Activated naive CD4-positive, alpha-beta T cell treated with anti-CD3 and anti-CD28 coated beads, Interleukin-2, amount 50 U/mL, for 24 hours (primary cell): ENCODE results near the gene USP40.

Experiments used
- H3K27ac Mint-ChIP-seq: one replicate; pipeline ENCODE4 v1.8.0; 2021; ENCODE audit warnings: mild to moderate bottlenecking, mixed read lengths
- H3K27me3 Mint-ChIP-seq: one replicate; pipeline ENCODE4 v1.8.0; 2021; ENCODE audit warnings: mixed read lengths
- H3K36me3 Mint-ChIP-seq: one replicate; pipeline ENCODE4 v1.8.0; 2021; ENCODE audit warnings: mixed read lengths
- H3K4me1 Mint-ChIP-seq: one replicate; pipeline ENCODE4 v1.8.0; 2021; ENCODE audit warnings: mixed read lengths
- H3K4me3 Mint-ChIP-seq: one replicate; pipeline ENCODE4 v1.8.0; 2021; ENCODE audit warnings: mild to moderate bottlenecking, mixed read lengths
- H3K9me3 Mint-ChIP-seq: one replicate; pipeline ENCODE4 v1.8.0; 2021; ENCODE audit warnings: mixed read lengths

Gene USP40

DNA sequence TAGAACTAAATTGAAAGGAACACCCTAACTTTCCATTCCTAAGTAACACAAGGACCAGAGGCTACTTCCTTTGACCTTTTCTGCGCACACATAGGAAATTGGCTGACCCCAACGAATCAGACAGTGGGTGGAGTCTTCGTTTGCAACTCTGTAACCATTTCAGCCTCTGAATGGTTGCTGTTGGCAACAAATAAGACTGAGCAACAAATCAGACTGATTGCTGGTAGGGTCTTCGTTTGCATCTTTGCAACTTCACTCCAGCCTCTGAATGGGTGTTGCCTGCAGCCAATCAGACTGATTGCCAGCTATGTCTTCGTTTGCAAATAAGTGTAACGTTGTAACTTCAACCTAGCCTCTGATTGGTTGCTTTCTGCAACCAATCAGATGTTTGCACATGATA is 34.6 kb downstream of the USP40 start:
- H3K36me3 Mint-ChIP-seq = peaks cover 25% of the 10 kb centered on the region
- no peak overlapping the region for H3K27ac Mint-ChIP-seq

DNA sequence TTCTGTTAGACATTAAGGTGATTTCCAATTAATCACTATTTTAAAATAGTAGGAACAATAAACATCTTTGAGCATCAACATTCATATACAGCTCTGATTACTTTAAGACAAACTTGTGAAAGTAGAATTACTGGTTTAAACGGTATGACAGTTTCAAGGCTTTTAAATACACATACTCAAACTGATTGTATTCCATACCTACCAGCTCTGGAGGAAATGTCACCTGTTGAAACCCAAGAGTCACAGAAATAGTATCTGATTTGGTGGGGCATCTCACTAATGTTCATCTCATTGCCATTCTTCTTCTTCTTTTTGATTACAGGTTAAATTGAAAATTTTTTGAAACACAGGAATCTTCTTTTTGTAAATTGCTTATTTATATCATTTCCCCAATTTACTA is 36.2 kb downstream of the USP40 start:
- H3K9me3 Mint-ChIP-seq = no peaks in the 10 kb centered on the region
- H3K27me3 Mint-ChIP-seq = no peaks in the 10 kb centered on the region
- H3K4me3 Mint-ChIP-seq = no peak overlapping the region
- no peak overlapping the region for H3K27ac Mint-ChIP-seq
- no peaks in the 10 kb centered on the region for H3K4me1 Mint-ChIP-seq
- peaks cover 26% of the 10 kb centered on the region for H3K36me3 Mint-ChIP-seq

More for the DNA sequence above, 34.6 kb downstream of the USP40 start:
- Mint-ChIP-seq H3K27me3 (no peaks in the 10 kb centered on the region), H3K9me3 (no peaks in the 10 kb centered on the region), H3K4me1 (no peaks in the 10 kb centered on the region), H3K4me3 (no peak overlapping the region)

DNA sequence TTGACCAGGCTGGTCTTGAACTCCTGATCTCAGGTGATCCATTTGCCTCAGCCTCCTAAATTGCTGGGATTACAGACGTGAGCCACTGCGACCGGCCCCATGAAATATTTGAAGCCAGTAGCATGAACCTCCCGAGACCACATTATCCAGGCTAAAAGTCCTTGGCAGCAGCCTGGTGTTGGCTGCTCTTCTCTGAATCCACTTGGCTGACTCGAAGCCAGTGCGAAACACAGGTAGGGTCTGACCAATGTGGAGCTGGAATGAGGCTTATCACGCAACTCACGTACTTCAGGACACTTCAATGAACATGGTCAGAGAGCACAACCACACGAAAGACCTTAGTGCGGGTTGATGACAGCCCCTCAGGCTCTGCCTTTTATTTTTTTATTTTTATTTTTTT is 38.4 kb downstream of the USP40 start:
- no peak overlapping the region for H3K4me3 Mint-ChIP-seq
- no peak overlapping the region for H3K27ac Mint-ChIP-seq
- no peaks in the 10 kb centered on the region for H3K9me3 Mint-ChIP-seq
- no peaks in the 10 kb centered on the region for H3K27me3 Mint-ChIP-seq
- no peaks in the 10 kb centered on the region for H3K4me1 Mint-ChIP-seq
- H3K36me3 Mint-ChIP-seq = peaks cover 22% of the 10 kb centered on the region

DNA sequence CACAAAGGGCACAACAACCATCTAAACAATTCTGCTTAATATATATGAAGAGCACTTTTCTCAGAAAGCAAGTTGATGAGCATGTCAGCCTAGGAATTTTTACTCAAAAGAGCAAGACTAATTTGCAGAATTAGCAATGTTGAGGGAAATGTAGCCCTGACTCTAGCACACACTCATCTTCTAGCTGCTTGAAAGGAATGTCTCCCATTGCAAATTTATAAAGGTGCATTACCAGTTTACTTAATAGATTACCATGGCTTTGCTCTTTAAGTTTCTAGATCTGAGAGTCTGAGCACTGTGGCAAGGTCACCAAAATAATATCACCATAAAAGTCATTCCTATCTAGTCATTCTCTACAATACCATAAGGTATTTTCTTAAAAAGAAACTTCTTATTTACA is 40.8 kb downstream of the USP40 start:
- Mint-ChIP-seq H3K27me3 (no peaks in the 10 kb centered on the region), H3K4me1 (no peaks in the 10 kb centered on the region), H3K36me3 (peaks cover 12% of the 10 kb centered on the region), H3K9me3 (no peaks in the 10 kb centered on the region), H3K4me3 (no peak overlapping the region), H3K27ac (no peak overlapping the region)

DNA sequence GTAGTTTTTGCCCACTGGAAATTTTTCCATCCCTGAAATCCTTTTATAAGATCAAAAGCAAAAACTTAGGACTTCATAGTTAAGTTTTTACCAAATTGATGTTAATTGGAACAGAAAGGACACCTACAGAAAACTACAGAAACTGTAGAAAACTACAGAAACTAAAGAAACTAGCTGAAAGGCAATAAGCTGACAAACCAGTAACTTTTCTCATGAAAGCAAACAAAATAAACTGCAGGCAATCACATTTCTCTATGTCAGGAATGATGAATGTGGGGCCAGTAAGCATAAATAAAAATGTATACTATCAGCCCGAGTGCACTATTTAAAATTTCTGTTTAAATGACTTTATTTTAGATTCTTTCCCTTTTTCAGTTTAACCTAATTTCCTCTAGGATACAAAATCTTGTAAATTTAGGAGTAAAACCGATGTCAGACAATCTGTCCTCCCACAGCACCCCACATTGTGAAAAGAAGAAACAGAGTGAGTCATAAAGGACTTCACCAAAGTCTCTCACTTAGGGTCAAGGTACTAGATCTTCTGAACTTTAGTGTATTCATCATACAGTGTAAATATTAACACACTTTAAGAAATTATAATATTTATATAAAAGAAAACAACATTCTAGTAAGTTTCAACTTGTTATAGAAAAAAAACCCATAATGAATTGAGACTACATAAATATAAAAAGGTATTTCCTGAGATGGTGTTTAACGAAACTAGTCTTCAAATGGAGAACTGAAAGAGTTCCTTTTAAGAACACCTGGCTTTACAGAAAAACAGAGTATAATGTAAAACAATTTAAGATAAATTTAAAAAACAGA is 46.6 kb downstream of the USP40 start:
- no peaks in the 10 kb centered on the region for H3K27me3 Mint-ChIP-seq
- no peak overlapping the region for H3K4me3 Mint-ChIP-seq
- no peaks in the 10 kb centered on the region for H3K4me1 Mint-ChIP-seq
- H3K36me3 Mint-ChIP-seq = peaks cover 5% of the 10 kb centered on the region
- no peaks in the 10 kb centered on the region for H3K9me3 Mint-ChIP-seq
- H3K27ac Mint-ChIP-seq = no peak overlapping the region

DNA sequence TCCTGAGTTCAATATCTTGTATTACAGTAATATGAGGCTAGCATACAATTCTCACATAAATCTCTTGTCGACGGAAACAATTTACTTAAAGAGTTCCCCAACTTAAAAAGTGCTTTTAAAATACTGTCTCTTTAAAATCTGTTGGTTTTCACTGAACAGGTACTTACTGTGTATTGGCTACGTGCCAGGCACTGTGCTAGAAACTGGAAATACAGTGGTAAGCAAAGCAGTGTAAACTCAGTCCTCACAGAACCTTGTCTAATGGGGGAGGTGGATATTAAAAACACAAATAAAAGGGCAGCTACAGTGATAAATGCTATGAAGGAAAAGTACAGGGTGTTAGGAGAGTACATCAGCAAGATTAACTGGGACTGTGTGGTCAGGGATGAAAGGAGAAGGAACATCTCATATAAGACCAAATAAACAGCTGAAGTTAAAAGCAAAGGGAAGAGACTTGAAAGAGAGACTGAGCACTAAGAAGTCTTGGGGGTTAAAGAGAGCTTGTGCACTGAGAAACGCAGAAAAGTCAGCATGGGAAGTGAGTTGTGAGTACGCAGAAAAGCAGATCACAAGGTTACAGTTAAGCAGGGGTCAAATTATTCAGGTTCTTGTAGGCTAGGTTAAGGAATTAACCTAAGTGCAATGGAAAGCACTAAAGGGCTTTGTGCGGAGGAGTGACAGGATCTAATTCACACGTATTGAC is 52.5 kb downstream of the USP40 start:
- Mint-ChIP-seq H3K9me3 (no peaks in the 10 kb centered on the region), H3K27me3 (no peaks in the 10 kb centered on the region), H3K4me3 (no peak overlapping the region), H3K36me3 (peaks cover 20% of the 10 kb centered on the region), H3K4me1 (no peaks in the 10 kb centered on the region), H3K27ac (no peak overlapping the region)

DNA sequence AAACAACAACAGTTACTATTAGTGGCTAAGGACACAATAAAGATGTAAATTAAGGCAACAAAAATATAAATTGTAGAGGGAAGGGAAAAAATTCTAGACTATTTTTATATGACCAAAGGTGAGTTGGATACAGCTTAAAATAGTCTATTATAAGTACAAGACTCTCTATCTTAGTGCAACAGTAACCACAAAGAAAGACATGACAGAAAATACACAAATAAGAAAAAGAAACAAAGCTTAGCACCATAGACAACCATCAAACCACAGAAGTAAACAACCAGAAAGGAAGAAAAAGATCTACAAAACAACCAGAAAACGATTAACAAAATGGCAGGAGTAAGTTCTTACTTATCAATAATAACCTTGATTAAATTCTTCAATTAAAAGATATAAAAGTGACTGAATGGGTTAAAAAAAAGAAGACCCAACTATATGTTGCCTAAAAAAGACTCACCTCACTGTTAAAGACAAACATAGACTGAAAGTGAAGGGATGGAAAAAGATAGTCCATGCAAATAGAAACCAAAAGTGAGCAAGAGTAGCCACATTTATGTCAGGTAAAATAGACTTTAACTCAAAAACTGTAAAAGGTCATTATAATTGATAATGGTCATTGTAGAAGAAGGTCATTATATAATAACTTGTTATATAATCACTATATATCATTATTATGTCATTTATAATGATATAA is 62.5 kb downstream of the USP40 start:
- peaks cover 54% of the 10 kb centered on the region for H3K36me3 Mint-ChIP-seq
- H3K27me3 Mint-ChIP-seq = no peaks in the 10 kb centered on the region
- H3K4me1 Mint-ChIP-seq = no peaks in the 10 kb centered on the region
- H3K4me3 Mint-ChIP-seq = no peak overlapping the region
- H3K27ac Mint-ChIP-seq = no peak overlapping the region
- H3K9me3 Mint-ChIP-seq = peaks cover 38% of the 10 kb centered on the region

DNA sequence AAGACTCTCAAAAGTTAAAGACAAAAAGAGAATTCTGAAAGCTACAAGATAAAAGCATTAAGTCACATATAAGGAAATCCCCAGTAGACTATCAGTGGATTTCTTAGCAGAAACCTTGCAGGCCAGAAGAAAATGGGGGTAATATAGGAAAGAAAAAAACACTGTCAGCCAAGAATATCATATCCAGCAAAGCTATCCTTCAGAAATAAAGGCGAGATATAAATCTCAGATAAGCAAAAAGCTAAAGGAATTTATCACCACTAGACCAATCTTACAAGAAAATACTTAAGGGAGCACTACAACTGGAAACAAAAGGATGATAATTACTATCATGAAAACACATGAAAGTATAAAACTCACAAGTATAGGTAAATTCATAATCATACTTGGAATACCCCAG is 63.1 kb downstream of the USP40 start:
- H3K4me3 Mint-ChIP-seq = no peak overlapping the region
- no peaks in the 10 kb centered on the region for H3K4me1 Mint-ChIP-seq
- H3K36me3 Mint-ChIP-seq = peaks cover 54% of the 10 kb centered on the region
- H3K27ac Mint-ChIP-seq = no peak overlapping the region
- H3K27me3 Mint-ChIP-seq = no peaks in the 10 kb centered on the region
- H3K9me3 Mint-ChIP-seq = peaks cover 38% of the 10 kb centered on the region

DNA sequence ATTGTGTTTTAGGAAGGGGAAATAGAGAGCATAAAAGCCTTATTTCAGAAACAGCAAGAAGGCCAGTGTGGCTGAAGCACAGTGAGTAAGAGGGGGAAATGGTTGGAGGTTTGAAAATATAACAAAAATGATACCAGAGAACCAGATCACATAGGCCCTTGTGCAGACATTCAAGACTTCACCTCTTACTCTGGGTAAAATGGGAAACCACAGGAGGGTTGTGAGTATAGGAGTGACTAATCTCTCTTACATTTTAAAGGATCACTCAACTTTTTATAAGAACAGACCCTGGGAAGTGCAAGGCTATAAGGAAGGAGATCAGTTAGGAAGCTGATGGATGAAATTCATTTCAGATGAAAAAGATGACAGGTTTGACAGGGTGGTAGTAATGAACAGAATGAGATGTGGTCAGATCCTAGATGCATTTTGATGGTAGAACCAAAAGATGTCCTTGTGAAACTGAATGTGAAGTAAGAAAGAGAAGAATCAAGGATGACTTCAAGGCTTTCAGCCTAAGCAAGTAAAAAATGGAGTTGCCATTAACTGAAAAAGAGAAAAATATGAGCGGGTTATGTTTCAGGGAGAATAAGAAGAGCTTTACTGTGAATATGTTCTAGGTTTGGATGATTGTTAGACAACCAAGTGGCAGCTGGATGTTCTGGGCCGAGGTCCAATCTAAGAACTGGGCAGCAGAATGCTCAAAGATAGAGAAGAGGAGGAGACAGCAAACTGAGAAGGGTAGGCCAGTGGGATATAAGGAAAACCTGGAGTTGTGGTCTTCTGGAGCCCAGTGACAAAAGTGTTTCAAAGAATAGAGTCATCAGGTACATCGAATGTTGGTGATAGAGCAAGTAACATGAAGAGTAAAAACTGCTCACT is 65.1 kb downstream of the USP40 start:
- Mint-ChIP-seq H3K4me3 (no peak overlapping the region), H3K27ac (peak overlapping the region; percentile 23), H3K9me3 (peaks cover 38% of the 10 kb centered on the region), H3K27me3 (no peaks in the 10 kb centered on the region), H3K4me1 (no peaks in the 10 kb centered on the region), H3K36me3 (peaks cover 55% of the 10 kb centered on the region)

DNA sequence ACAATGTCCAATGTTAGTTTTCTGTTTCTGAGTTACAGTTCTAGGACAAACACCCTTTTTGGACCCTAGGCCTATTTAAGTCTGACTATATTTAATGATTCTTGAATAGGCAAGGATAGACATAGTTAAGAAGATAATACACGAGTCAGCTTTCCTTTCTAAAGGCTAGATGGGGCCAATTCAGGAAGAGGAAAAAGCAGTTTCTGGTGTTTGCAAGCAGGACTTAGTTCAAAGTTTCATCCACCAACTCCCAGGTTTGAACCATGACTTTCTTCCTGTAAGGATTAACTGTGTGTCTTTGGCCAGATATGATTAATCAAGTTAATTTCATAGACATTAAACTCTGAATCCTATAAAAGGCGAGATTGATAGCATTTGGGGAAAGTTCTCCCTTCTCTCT is 66.7 kb downstream of the USP40 start:
- Mint-ChIP-seq H3K4me1 (no peaks in the 10 kb centered on the region), H3K36me3 (peaks cover 41% of the 10 kb centered on the region), H3K27me3 (no peaks in the 10 kb centered on the region), H3K27ac (no peak overlapping the region), H3K9me3 (peaks cover 34% of the 10 kb centered on the region), H3K4me3 (no peak overlapping the region)

DNA sequence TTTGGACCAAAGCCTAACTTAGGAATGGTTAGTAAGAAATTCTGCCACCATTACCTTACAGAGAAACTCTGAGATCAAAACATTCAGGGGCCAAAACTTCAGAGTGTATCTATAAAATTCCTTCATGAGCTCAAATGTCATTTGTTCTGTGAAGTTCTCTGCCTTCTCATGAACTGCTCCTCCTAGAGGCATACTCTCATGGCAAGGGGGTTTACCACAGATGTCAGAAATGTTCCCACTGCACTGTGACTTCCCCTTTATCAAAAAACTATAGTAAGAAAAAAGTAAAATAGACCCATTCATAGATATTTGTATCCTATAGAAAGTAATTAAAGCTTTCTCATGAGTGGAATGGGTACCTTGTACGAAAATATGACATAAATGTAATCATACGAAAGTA is 68.5 kb downstream of the USP40 start:
- H3K27ac Mint-ChIP-seq = no peak overlapping the region
- H3K36me3 Mint-ChIP-seq = peaks cover 26% of the 10 kb centered on the region
- no peaks in the 10 kb centered on the region for H3K27me3 Mint-ChIP-seq
- no peaks in the 10 kb centered on the region for H3K4me1 Mint-ChIP-seq
- no peak overlapping the region for H3K4me3 Mint-ChIP-seq
- H3K9me3 Mint-ChIP-seq = peaks cover 16% of the 10 kb centered on the region

DNA sequence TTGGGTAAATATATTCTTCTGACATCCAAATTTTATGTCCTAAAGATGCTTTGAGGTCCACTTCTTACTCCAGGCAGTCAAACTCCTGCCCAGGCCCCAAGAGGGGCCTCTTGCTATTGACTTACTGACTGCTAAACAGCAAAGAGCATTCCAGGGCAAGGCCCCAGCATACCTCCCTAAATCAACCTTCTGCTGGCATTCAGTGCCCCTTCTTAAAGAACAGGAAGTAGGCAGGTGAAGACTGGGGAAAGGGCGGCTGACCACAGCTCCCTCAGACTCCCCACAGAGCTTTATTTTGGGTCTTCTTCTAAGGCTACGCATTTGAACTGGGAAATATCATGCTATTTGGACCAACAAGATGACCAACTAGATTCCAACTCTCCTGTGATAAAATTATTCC is 68.9 kb downstream of the USP40 start:
- Mint-ChIP-seq H3K4me1 (no peaks in the 10 kb centered on the region), H3K36me3 (peaks cover 24% of the 10 kb centered on the region), H3K4me3 (no peak overlapping the region), H3K27ac (no peak overlapping the region), H3K9me3 (peaks cover 11% of the 10 kb centered on the region), H3K27me3 (no peaks in the 10 kb centered on the region)

DNA sequence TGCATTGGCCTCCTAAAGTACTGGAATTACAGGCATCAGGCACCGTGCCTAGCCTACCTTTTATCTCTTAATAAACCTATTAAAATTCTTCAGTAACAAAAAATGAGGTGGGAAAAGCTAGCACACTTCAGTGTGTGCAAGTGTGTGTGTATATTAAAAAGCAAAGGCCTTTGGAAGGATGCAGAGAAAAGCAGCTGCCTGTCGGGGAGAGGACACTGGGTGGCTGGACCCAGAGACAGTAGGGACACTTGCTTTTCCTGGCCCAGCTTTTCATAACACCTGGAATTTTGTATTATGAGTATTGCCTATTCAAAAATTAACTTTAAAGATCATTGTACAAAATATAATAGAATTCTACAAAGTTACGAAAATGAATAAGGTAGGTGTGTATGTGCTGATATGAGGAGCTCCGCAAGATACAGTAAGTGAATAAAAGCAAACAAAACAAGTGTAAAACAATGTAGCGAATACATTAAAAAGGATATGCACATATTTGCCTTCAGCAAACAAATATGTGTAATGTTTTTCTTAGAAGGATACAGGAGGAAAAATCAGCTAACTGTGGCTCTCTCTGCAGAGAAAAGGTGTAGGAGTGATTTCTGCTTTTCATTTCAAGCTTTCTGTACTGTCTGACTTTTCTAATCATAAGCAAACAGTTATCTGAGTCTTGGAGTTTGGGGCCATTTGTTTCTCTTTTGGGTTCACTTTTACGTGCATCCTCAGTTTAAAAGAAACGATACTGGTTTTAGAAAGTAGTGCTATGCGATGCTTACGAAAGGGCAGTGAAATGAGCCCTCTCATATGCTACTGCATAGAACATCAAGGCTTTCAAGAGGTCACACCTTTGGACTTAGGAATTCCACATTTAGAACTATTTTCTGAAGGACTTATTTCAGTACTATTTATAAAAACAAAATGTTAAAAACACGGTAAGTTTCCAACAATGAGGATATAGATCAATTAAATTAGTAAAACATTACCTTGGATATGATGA is 70.8 kb downstream of the USP40 start:
- Mint-ChIP-seq H3K27me3 (no peaks in the 10 kb centered on the region), H3K36me3 (peaks cover 18% of the 10 kb centered on the region), H3K4me1 (no peaks in the 10 kb centered on the region), H3K27ac (no peak overlapping the region), H3K4me3 (no peak overlapping the region), H3K9me3 (no peaks in the 10 kb centered on the region)

DNA sequence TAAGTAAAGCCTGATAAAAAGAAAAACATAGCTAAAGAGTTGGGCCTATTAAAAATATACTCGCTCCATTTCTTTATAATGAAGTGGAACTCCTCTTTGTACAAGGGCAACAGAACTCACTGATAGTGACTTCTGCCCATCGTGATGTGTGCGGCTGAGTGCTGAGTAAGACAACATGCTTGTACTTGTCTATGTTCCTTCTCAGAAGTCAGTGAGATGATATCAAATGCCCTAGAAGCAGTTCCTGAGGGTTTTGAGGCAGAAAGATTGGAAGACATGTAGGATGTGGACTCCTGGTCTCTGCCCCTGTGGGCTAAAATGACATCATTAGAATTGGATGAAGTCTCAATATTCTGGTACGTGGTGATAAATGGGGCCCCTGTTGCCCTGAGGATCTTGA is 73.8 kb downstream of the USP40 start:
- H3K27me3 Mint-ChIP-seq = no peaks in the 10 kb centered on the region
- peaks cover 17% of the 10 kb centered on the region for H3K36me3 Mint-ChIP-seq
- no peak overlapping the region for H3K27ac Mint-ChIP-seq
- H3K4me3 Mint-ChIP-seq = no peak overlapping the region
- no peaks in the 10 kb centered on the region for H3K4me1 Mint-ChIP-seq
- no peaks in the 10 kb centered on the region for H3K9me3 Mint-ChIP-seq
